ENCODE results near the gene TM4SF4. TPM values are rescaled to one million over a fixed set of nuclear protein-coding genes. Genes with fewer than 3 reads are reported as not detected.

TM4SF4 gene
- total RNA-seq, 4 donors from 2014 or later, result not detected

- Histone ChIP-seq H3K9me3 (no peaks in the 10 kb centered on the region), H3K4me1 (peaks cover 0 to 2% (median 0%) of the 10 kb centered on the region in 3 donors), H3K27me3 (no peaks in the 10 kb centered on the region), H3K4me3 (no peak overlapping the region), H3K27ac (no peak overlapping the region), H3K36me3 (no peaks in the 10 kb centered on the region)
- intact Hi-C loops (cut with DNase I), result no loop called here
- DNase-seq, result no peak
- WGBS, 2 donors, result 60 to 86% methylated on average over 1 of the region's 1 CpG
- TF ChIP-seq CTCF (IDR thresholded peaks at IDR 0.05), result no peak
- TF ChIP-seq POLR2A (IDR thresholded peaks at IDR 0.05), result no peak
Measured at GRCh38 chr3:149501524-149501923, 27.0 kb downstream of the TM4SF4 start.

- Histone ChIP-seq H3K4me1 (peaks cover 0 to 11% (median 0%) of the 10 kb centered on the region in 3 donors), H3K9me3 (no peaks in the 10 kb centered on the region), H3K27me3 (no peaks in the 10 kb centered on the region), H3K4me3 (no peak overlapping the region), H3K27ac (no peak overlapping the region), H3K36me3 (no peaks in the 10 kb centered on the region)
- no peak for TF ChIP-seq CTCF (IDR thresholded peaks at IDR 0.05)
- TF ChIP-seq POLR2A (IDR thresholded peaks at IDR 0.05), result no peak
- intact Hi-C loops (cut with DNase I), result no loop called here
- WGBS, 2 donors, result 79 to 86% methylated on average over 3 of the region's 3 CpGs
- DNase-seq, result no peak
Measured at GRCh38 chr3:149502438-149502837, 27.9 kb downstream of the TM4SF4 start.

- Histone ChIP-seq H3K4me3 (no peak overlapping the region), H3K27me3 (no peaks in the 10 kb centered on the region), H3K9me3 (no peaks in the 10 kb centered on the region), H3K36me3 (no peaks in the 10 kb centered on the region), H3K4me1 (peaks cover 0 to 25% (median 0%) of the 10 kb centered on the region in 3 donors), H3K27ac (no peak overlapping the region)
- intact Hi-C loops (cut with DNase I), result no loop called here
- WGBS, 2 donors, result 25 to 53% methylated on average over 1 of the region's 1 CpG
- TF ChIP-seq CTCF (IDR thresholded peaks at IDR 0.05) (no peak), POLR2A (IDR thresholded peaks at IDR 0.05) (no peak)
- DNase-seq, result no peak
Measured at GRCh38 chr3:149506540-149506939, 32.0 kb downstream of the TM4SF4 start.

GRCh38 chr3:149506965-149507364, 32.5 kb downstream of the TM4SF4 start:
- H3K27ac ChIP-seq, result no peak overlapping the region
- H3K27me3 ChIP-seq, result no peaks in the 10 kb centered on the region

More at GRCh38 chr3:149506965-149507364, 32.5 kb downstream of the TM4SF4 start:
- H3K4me3 ChIP-seq, result no peak overlapping the region
- intact Hi-C loops (cut with DNase I), result no loop called here
- H3K4me1 ChIP-seq, result peaks cover 0 to 27% (median 0%) of the 10 kb centered on the region in 3 donors
- H3K36me3 ChIP-seq, result no peaks in the 10 kb centered on the region
- WGBS, 2 donors, result 36 to 50% methylated on average over 2 of the region's 2 CpGs
- H3K9me3 ChIP-seq, result no peaks in the 10 kb centered on the region
- TF ChIP-seq CTCF (IDR thresholded peaks at IDR 0.05) (no peak), POLR2A (IDR thresholded peaks at IDR 0.05) (no peak)
- DNase-seq, result no peak

All from esophagus squamous epithelium (tissue), 5 donors.